Measurements from ENCODE around the gene IL36G. TPM values are rescaled to one million over a fixed set of nuclear protein-coding genes. Genes with fewer than 3 reads are reported as not detected.

The IL36G gene
- total RNA-seq, 1 experiment from 2014 or later = not detected

GRCh38 chr2:112997151-112997550 lies 19.3 kb downstream of the IL36G start:
- intact Hi-C loops (cut with micrococcal nuclease) = no loop called here
- BruUV-seq (replicated peaks) = no TSS peak
- Mint-ChIP-seq H3K4me1 (ENCODE audit: insufficient read depth, unreplicated experiment) (no peaks in the 10 kb centered on the region), H3K27ac (ENCODE audit: low read depth, unreplicated experiment) (no peak overlapping the region), H3K9me3 (ENCODE audit: unreplicated experiment) (peaks cover 41% of the 10 kb centered on the region), H3K36me3 (ENCODE audit: insufficient read depth, unreplicated experiment) (no peaks in the 10 kb centered on the region), H3K27me3 (ENCODE audit: insufficient read depth, unreplicated experiment) (peaks cover 16% of the 10 kb centered on the region), H3K4me3 (ENCODE audit: unreplicated experiment) (no peak overlapping the region)
- ChIA-PET CTCF (no interaction called here), POLR2A (no interaction called here)
- TF ChIP-seq CTCF (IDR thresholded peaks at IDR 0.05; ENCODE audit: unreplicated experiment) = no peak
- no peak for DNase-seq (ENCODE audit: unreplicated experiment)

GRCh38 chr2:113000436-113000835 lies 22.6 kb downstream of the IL36G start:
- intact Hi-C loops (cut with micrococcal nuclease) = no loop called here
- no peak overlapping the region for H3K4me3 Mint-ChIP-seq (ENCODE audit: unreplicated experiment)
- no peak for TF ChIP-seq CTCF (IDR thresholded peaks at IDR 0.05; ENCODE audit: unreplicated experiment)
- no TSS peak for BruUV-seq (replicated peaks)
- ChIA-PET POLR2A (no interaction called here), CTCF (interaction anchor here (0.5 to 1.1 kb wide), 6 partner anchors 8 to 1132 kb away, joined by 3 to 5 read pairs (median 3); no protein-coding TSS in a partner anchor)
- H3K27me3 Mint-ChIP-seq (ENCODE audit: insufficient read depth, unreplicated experiment) = no peaks in the 10 kb centered on the region
- DNase-seq (ENCODE audit: unreplicated experiment) = no peak
- H3K36me3 Mint-ChIP-seq (ENCODE audit: insufficient read depth, unreplicated experiment) = no peaks in the 10 kb centered on the region
- H3K4me1 Mint-ChIP-seq (ENCODE audit: insufficient read depth, unreplicated experiment) = no peaks in the 10 kb centered on the region
- H3K9me3 Mint-ChIP-seq (ENCODE audit: unreplicated experiment) = peaks cover 35% of the 10 kb centered on the region
- no peak overlapping the region for H3K27ac Mint-ChIP-seq (ENCODE audit: low read depth, unreplicated experiment)

- DNase-seq (ENCODE audit: unreplicated experiment) = no peak
- no TSS peak for BruUV-seq (replicated peaks)
- POLR2A ChIA-PET = interaction anchor here (0.6 kb wide), 2 partner anchors 11 to 293 kb away, joined by 3 to 7 read pairs; no protein-coding TSS in a partner anchor
- CTCF ChIA-PET = no interaction called here
- no peak for TF ChIP-seq CTCF (IDR thresholded peaks at IDR 0.05; ENCODE audit: unreplicated experiment)
- Mint-ChIP-seq H3K27ac (ENCODE audit: low read depth, unreplicated experiment) (no peak overlapping the region), H3K36me3 (ENCODE audit: insufficient read depth, unreplicated experiment) (no peaks in the 10 kb centered on the region), H3K4me3 (ENCODE audit: unreplicated experiment) (no peak overlapping the region), H3K4me1 (ENCODE audit: insufficient read depth, unreplicated experiment) (no peaks in the 10 kb centered on the region), H3K9me3 (ENCODE audit: unreplicated experiment) (peaks cover 35% of the 10 kb centered on the region), H3K27me3 (ENCODE audit: insufficient read depth, unreplicated experiment) (no peaks in the 10 kb centered on the region)
- intact Hi-C loops (cut with micrococcal nuclease) = no loop called here
Observed at GRCh38 chr2:113002677-113003076, 24.9 kb downstream of the IL36G start.

GRCh38 chr2:113005030-113005509 lies 27.3 kb downstream of the IL36G start, which contains the start of gene IL36A:
TSS of gene IL36A (plus strand) at chr2:113005459. CDS start at chr2:113005872, 413 bp downstream.
- Mint-ChIP-seq H3K4me3 (ENCODE audit: unreplicated experiment) (no peak within 1 kb of the TSS), H3K9me3 (ENCODE audit: unreplicated experiment) (peaks cover 18% of the 10 kb centered on the region), H3K4me1 (ENCODE audit: insufficient read depth, unreplicated experiment) (no peaks in the 10 kb centered on the region), H3K36me3 (ENCODE audit: insufficient read depth, unreplicated experiment) (no peaks in the 10 kb centered on the region), H3K27ac (ENCODE audit: low read depth, unreplicated experiment) (no peak within 1 kb of the TSS), H3K27me3 (ENCODE audit: insufficient read depth, unreplicated experiment) (no peaks in the 10 kb centered on the region)
- TF ChIP-seq CTCF (IDR thresholded peaks at IDR 0.05; ENCODE audit: unreplicated experiment) = no peak
- POLR2A ChIA-PET = no interaction called here
- intact Hi-C loops (cut with micrococcal nuclease) = no loop called here
- CTCF ChIA-PET = no interaction called here
- BruUV-seq (replicated peaks) = no TSS peak
- DNase-seq (ENCODE audit: unreplicated experiment) = no peak

Measured in MCF 10A (cell line).